Neural cell (in vitro differentiated cells): Measurements from ENCODE around the gene COQ4. TPM values are rescaled to one million over a fixed set of nuclear protein-coding genes. Genes with fewer than 3 reads are reported as not detected.

Experiments used
- polyA plus RNA-seq: library from polyadenylated mRNA; depleted of rRNA; stranded (reverse); fragments of >200 nt; gene quantifications from 2 replicates; pipeline ENCODE4 v1.2.3, GENCODE V29; 2014

COQ4 gene
- polyA plus RNA-seq, 1 donor from 2014 or later, result 108 TPM

Other genes starting within 250 kb of the COQ4 start
- gene PTGES2, start 195.1 kb upstream of the COQ4 start, polyA plus RNA-seq, result 55.9 and 68.0 TPM in 2 replicates
- not detected in 2 replicates for gene LCN2, start 173.4 kb upstream of the COQ4 start, polyA plus RNA-seq
- 270 and 330 TPM in 2 replicates for gene BBLN, start 162.6 kb upstream of the COQ4 start, polyA plus RNA-seq
- gene CIZ1, start 131.3 kb upstream of the COQ4 start, polyA plus RNA-seq, result 25.6 and 27.8 TPM in 2 replicates
- gene DNM1, start 119.5 kb upstream of the COQ4 start, polyA plus RNA-seq, result 104 and 180 TPM in 2 replicates
- gene GOLGA2, start 46.8 kb upstream of the COQ4 start, polyA plus RNA-seq, result 44.3 and 46.3 TPM in 2 replicates
- gene SWI5, start 46.6 kb upstream of the COQ4 start, polyA plus RNA-seq, result 43.0 and 67.1 TPM in 2 replicates
- gene TRUB2, start 392 bp upstream of the COQ4 start, polyA plus RNA-seq, result 22.3 and 31.0 TPM in 2 replicates
- gene SLC27A4, start 17.7 kb downstream of the COQ4 start, polyA plus RNA-seq, result 31.6 and 34.2 TPM in 2 replicates
- gene URM1, start 48.5 kb downstream of the COQ4 start, polyA plus RNA-seq, result 66.0 and 80.8 TPM in 2 replicates
- 1.1 and 1.8 TPM in 2 replicates for gene CERCAM, start 98.0 kb downstream of the COQ4 start, polyA plus RNA-seq
- gene ODF2, start 133.2 kb downstream of the COQ4 start, polyA plus RNA-seq, result 39.3 and 40.4 TPM in 2 replicates
- 29.6 and 33.2 TPM in 2 replicates for gene GLE1, start 181.9 kb downstream of the COQ4 start, polyA plus RNA-seq
- gene SPTAN1, start 229.7 kb downstream of the COQ4 start, polyA plus RNA-seq, result 287 and 353 TPM in 2 replicates